Neuron (in vitro differentiated cells): Measurements from ENCODE around the gene MAP6D1.
A peak's percentile ranks its signal among the peaks of the same experiment; 100 is the strongest.

ENCODE experiments used
- H2AFZ ChIP-seq: one replicate; pipeline ENCODE4 v1.6.1; 2013; ENCODE audit warnings: low read depth, mild to moderate bottlenecking, inconsistent platforms, low read length, moderate library complexity
- H3K27me3 ChIP-seq: one replicate; pipeline ENCODE4 v1.6.1; 2013; ENCODE audit warnings: low read length; ENCODE audit not compliant: insufficient read depth
- H3K36me3 ChIP-seq: one replicate; pipeline ENCODE4 v1.6.1; 2013; ENCODE audit warnings: low read length; ENCODE audit not compliant: insufficient read depth
- H3K4me1 ChIP-seq: one replicate; pipeline ENCODE4 v1.6.1; 2013; ENCODE audit warnings: low read length; ENCODE audit not compliant: insufficient read depth
- H3K4me3 ChIP-seq: 2 replicates; pipeline ENCODE4 v1.5.1; 2013; ENCODE audit warnings: mild to moderate bottlenecking, low read length, moderate library complexity
- H3K9me3 ChIP-seq: one replicate; pipeline ENCODE4 v1.6.1; 2013; ENCODE audit warnings: low read length

Gene MAP6D1

DNA sequence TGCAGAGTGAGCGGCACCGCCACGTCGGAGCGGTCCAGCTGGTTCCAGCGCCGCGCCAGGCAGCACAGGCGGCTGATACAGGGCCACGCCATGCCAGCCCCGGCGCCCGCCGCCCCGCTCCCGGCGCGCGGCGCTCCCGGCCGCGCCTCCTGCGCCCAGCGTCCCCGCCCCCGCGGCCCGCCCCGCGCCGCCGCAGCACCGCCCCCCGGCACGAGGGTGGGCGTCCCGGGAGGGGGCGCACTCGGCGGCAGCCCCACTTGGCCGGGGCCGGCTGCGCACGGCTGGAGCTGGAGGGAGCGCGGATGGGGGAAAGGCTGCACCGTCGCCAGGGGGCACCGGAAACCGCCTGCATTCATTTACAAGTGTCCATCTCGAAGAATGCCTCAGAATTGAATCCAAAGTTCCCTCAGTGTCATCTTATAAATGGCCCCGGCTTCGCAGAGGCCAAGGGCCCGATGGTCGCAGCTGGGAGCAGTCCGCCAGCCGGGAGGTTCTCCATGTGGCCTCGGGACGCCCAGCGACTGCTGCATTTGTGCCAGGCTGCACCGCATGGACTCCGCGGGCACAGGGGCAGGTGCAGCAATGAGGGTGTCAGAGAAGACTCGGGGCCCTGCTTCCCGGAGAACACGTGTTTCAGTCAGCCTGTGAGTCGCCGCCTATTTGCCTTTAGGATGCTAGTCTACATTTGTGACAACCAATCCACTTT is at the start of gene MAP6D1:
TSS of gene MAP6D1 (minus strand) at position 122 of the 706 bp plus-strand sequence. CDS start at position 92, 30 bp downstream.
- Histone ChIP-seq H3K36me3 (peaks cover 22% of the 10 kb centered on the region), H2AFZ (peak within 1 kb of the TSS; percentile 78), H3K4me1 (peaks cover 22% of the 10 kb centered on the region), H3K27me3 (no peaks in the 10 kb centered on the region), H3K9me3 (no peaks in the 10 kb centered on the region), H3K4me3 (peak within 1 kb of the TSS; percentile 60)

DNA sequence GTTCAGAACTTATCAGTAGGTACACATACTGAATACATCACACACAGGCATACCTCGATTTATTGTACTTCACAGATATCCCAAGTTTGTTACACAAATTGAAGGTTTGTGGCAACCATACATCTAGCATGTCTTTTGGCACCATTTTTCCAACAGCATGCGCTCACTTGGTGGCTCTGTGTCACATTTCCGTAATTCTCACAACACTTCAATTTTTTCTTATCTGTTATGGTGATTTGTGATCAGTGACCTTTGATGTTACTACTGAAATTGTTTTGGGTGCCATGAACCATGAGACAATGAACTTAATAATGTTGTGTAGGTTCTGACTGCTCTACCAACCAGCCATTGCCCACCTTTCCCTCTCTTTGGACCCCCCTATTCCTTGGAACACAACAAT is 48.5 kb upstream of the MAP6D1 start:
- Histone ChIP-seq H3K4me3 (no peak overlapping the region), H2AFZ (no peak overlapping the region), H3K4me1 (no peaks in the 10 kb centered on the region), H3K27me3 (no peaks in the 10 kb centered on the region), H3K36me3 (peaks cover 6% of the 10 kb centered on the region), H3K9me3 (no peaks in the 10 kb centered on the region)

DNA sequence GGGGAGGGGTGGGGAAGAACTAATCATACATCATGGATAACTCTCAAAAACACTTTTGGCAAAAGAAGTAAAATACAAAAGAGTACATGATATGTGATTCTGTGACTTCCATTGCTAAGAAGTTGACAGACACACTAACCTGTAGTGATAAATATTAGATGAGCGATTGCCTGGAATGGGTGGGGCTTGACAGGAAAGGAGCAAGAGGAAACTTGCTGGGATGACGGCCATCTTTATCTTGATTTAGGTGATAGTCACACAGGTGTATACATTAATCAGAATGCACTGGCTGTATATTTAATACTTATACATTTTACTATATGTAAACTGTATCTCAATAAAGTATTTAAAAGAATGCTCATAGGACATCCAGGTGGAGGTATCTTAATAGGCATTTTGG is 46.2 kb upstream of the MAP6D1 start:
- Histone ChIP-seq H2AFZ (no peak overlapping the region), H3K9me3 (no peaks in the 10 kb centered on the region), H3K4me1 (no peaks in the 10 kb centered on the region), H3K4me3 (no peak overlapping the region), H3K36me3 (peaks cover 20% of the 10 kb centered on the region), H3K27me3 (no peaks in the 10 kb centered on the region)

DNA sequence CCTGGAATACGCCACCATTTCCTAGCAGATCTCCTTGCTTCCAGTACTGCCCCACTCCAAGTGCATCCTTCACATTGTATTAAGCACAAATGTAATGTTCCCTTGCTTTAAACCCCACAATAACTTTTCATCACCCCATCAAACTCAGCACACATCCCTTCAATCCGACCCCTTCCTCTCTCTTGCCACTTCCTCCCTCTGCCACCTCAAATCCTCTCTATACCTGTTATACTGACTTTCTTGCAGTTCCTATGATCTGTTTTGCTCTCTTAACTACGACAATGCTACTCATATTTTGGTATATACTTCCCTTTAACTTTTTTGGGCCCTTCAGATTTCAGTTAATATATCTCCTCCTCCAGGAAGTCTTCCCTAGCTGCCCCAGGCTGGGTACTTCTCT is 45.2 kb upstream of the MAP6D1 start:
- Histone ChIP-seq H3K27me3 (no peaks in the 10 kb centered on the region), H3K9me3 (peaks cover under 1% of the 10 kb centered on the region), H3K4me3 (no peak overlapping the region), H3K36me3 (peaks cover 26% of the 10 kb centered on the region), H2AFZ (no peak overlapping the region), H3K4me1 (no peaks in the 10 kb centered on the region)

DNA sequence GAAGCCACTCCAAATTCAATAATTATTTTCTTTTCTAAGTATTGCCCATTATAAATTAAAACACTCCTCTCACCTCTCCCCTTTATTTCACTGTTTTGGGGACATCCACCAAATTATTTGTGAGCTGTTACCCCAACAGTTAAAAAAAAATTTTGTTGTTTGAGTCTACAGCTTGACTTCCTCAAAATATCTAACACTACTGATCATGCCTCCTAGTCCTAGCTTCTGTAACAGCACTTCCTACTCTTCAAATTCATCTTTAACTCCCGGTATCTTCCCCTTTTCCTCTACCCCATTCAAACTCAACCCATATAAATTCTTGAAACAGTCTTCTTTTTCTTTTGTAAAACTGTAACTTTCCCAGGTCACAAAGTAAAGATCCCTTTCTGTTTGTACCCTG is 43.4 kb upstream of the MAP6D1 start:
- Histone ChIP-seq H2AFZ (no peak overlapping the region), H3K9me3 (peaks cover 3% of the 10 kb centered on the region), H3K27me3 (no peaks in the 10 kb centered on the region), H3K4me3 (no peak overlapping the region), H3K36me3 (peaks cover 39% of the 10 kb centered on the region), H3K4me1 (no peaks in the 10 kb centered on the region)

DNA sequence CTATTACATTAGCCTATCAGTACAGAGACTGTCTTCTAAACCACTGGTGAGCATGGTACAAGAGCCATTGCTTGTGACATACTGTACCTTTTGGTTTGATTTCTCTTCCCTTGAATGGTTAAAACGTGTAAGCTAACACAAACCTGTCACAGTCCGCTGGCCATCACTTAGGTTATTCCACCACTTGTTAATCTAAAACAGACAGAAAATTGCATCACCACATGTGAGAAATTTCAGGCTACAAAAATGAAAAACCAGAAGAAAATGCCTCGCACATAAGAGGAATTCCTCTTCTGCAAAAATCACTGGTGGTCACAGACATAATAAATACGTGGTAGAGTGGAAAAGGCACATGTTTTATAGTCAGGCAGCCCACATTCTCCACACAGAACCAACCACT is 37.2 kb upstream of the MAP6D1 start:
- peaks cover 87% of the 10 kb centered on the region for H3K36me3 ChIP-seq
- peaks cover 3% of the 10 kb centered on the region for H3K9me3 ChIP-seq
- H3K4me3 ChIP-seq = no peak overlapping the region
- no peaks in the 10 kb centered on the region for H3K27me3 ChIP-seq
- H2AFZ ChIP-seq = no peak overlapping the region
- no peaks in the 10 kb centered on the region for H3K4me1 ChIP-seq

DNA sequence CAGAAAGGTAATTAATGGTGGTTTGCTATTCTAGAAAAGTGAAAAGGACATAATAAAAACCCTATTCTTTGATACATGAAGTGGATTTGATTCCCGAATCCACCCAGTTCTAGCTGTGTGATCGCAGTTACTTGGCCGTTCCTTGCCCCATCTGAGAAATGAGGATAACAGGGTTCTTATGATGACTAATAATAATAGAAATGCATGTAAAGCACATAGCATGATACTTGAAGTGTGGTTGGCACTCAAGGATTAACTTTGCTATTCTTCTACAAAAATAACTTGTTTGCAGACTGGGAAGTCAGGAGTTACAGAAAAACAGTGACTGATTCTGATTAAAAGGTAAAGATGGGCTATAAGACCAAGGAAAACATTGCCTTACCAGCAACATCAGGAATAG is 32.5 kb upstream of the MAP6D1 start:
- peaks cover 5% of the 10 kb centered on the region for H3K9me3 ChIP-seq
- H3K36me3 ChIP-seq = peaks cover 81% of the 10 kb centered on the region
- no peaks in the 10 kb centered on the region for H3K4me1 ChIP-seq
- no peaks in the 10 kb centered on the region for H3K27me3 ChIP-seq
- H2AFZ ChIP-seq = no peak overlapping the region
- H3K4me3 ChIP-seq = no peak overlapping the region

DNA sequence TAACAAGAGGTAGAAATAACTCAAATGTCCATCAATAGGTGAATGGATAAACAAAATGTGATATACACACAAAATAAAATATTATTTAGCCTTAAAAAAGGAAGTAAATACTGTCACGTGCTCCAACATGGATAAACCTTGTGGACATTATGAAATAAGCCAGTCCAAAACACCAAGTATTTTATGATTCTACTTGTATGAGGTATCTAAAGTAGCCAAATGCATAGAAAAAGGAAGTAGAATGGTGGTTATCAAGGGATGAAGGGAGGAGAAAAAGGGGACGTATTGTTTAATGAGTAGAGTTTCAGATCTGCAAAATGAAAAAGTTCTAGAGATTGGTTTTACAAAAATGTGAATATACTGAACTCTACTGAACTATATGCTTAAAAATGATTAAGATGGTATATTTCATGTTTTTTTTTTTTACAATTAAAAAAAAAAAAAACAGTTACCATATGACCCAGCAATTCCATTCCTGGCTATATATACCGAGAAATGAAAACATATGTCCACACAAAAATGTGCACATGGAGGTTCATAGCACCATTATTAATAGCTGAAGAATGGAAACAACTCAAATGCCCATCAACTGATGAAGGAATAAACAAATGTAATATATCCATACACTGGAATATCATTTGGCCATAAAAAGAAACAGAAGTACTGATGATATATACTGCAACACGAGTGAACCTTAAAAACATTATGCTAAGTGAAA is 29.1 kb upstream of the MAP6D1 start:
- peaks cover 5% of the 10 kb centered on the region for H3K9me3 ChIP-seq
- no peaks in the 10 kb centered on the region for H3K4me1 ChIP-seq
- no peaks in the 10 kb centered on the region for H3K27me3 ChIP-seq
- peaks cover 59% of the 10 kb centered on the region for H3K36me3 ChIP-seq
- no peak overlapping the region for H2AFZ ChIP-seq
- H3K4me3 ChIP-seq = no peak overlapping the region

DNA sequence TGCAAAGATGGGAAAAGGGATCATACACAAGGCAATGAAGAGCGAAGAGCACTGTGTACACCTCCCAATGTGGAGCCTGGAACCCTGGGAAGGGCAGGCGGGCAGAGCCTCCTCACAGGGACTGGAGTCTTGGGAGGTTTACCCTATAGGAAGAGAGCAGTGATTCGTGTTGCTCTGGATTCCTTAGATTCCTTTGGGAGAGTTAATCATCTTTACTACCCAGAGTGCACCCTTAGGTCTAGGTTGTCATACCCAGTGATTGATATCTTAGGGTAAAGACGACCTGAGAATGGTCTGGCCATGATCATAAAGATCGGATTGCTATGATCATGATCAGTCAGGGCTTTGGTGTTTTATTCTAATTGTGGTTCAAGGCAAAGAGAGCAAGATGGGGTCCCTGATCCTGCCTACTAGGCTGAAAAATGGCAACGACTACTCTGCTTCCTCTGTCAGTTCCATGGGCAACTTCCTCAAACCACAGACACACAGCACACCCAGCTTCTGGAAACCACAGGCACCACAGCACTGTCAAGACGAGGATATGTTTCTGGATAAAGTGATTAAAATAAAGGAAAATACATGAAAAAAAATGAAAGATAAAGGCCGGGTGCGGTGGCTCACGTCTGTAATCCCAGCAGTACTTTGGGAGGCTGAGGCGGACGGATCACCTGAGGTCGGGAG is 20.4 kb upstream of the MAP6D1 start:
- H2AFZ ChIP-seq = no peak overlapping the region
- peaks cover 55% of the 10 kb centered on the region for H3K36me3 ChIP-seq
- no peaks in the 10 kb centered on the region for H3K9me3 ChIP-seq
- no peaks in the 10 kb centered on the region for H3K4me1 ChIP-seq
- no peak overlapping the region for H3K4me3 ChIP-seq
- H3K27me3 ChIP-seq = no peaks in the 10 kb centered on the region

DNA sequence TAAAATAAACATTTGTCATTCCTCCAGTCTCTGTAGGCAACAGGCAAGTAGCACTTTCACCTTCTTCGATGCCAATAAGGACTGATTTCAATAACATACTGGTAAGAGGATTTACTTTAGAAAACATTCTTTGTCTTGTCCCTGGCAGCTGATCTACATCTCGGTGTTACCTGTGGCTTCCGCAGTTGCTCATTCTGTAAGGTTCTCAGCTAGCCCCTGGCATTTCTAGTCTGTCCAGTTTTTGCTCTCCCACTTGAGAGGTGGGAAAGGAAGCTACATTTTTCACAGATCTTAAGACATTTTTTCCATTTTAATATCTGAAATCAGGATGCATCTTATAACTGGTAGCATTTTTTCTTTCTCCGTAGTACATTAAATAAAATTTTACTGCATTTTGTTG is 19.7 kb upstream of the MAP6D1 start:
- peaks cover 56% of the 10 kb centered on the region for H3K36me3 ChIP-seq
- no peak overlapping the region for H2AFZ ChIP-seq
- H3K4me1 ChIP-seq = no peaks in the 10 kb centered on the region
- no peaks in the 10 kb centered on the region for H3K9me3 ChIP-seq
- H3K4me3 ChIP-seq = no peak overlapping the region
- H3K27me3 ChIP-seq = no peaks in the 10 kb centered on the region

DNA sequence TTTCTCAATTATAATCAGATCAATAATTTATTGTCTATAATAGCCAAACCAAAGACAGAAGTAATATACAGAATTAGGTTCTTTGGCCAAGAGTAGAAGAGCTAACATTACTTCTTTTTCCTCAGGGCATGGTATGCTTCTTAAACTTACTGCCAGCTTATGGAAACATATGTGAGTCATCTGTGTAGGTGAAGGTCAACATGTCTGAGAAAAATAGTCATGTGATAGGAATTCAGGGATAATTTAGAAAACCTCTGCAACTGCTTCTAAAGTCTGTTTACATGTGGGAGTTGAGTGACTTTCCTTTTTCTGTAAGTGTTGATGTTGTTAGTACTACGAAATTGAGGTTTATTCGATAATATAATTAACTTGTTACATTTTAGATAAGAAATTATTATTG is 19.2 kb upstream of the MAP6D1 start:
- Histone ChIP-seq H3K4me3 (no peak overlapping the region), H3K36me3 (peaks cover 57% of the 10 kb centered on the region), H3K27me3 (no peaks in the 10 kb centered on the region), H2AFZ (no peak overlapping the region), H3K4me1 (no peaks in the 10 kb centered on the region), H3K9me3 (no peaks in the 10 kb centered on the region)

DNA sequence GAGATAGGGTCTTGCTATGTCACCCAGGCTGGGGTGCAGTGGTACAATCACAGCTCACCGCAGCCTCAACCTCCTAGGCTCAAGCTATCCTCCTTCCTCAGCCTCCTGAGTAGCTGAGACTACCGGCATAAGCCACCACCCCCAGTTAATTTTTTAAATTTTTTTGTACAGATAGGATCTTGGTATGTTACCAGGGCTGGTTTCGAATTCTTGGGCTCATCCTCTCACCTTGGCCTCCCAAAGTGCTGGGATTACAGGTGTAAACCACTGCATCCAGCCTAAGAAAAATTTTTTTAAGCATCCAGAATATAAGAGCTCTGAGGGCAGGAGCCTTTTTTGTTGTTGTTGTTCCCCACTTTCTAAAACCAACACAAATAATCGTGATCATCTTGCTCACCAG is 14.4 kb upstream of the MAP6D1 start:
- Histone ChIP-seq H3K27me3 (no peaks in the 10 kb centered on the region), H2AFZ (no peak overlapping the region), H3K4me3 (no peak overlapping the region), H3K36me3 (peaks cover 59% of the 10 kb centered on the region), H3K4me1 (no peaks in the 10 kb centered on the region), H3K9me3 (no peaks in the 10 kb centered on the region)

DNA sequence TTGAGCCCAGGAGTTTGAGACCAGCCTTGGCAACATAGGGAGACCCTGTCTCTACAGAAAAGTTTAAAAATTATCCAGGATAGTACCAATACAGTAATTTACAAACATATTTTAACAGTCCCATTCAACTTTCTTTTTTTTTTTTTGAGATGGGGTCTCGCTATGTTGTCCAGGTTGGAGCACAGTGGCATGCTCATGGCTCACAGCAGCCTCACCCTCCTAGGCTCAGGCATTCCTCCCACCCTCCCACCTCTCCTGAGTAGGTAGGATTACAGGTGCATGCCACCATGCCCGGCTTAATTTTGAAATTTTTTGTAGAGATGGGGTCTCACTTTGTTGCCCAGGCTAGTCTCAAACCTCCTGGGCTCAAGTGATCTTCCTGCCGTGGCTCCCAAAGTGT is 12.5 kb upstream of the MAP6D1 start:
- Histone ChIP-seq H3K36me3 (peaks cover 51% of the 10 kb centered on the region), H3K4me3 (no peak overlapping the region), H3K4me1 (peaks cover 17% of the 10 kb centered on the region), H3K27me3 (no peaks in the 10 kb centered on the region), H2AFZ (no peak overlapping the region), H3K9me3 (no peaks in the 10 kb centered on the region)
